Activated CD4-positive, alpha-beta T cell treated with anti-CD3 and anti-CD28 coated beads, Interleukin-2, amount 10 ng/mL, durations not matched to agents 24 days and 14 days (primary cell): ENCODE results near the gene RIPOR3. TPM values are rescaled to one million over a fixed set of nuclear protein-coding genes. Genes with fewer than 3 reads are reported as not detected.
"Not testable (repeated sequence)": the region's sequence is repeated elsewhere in the genome, so short reads cannot be mapped to it uniquely, and the experiment has no call there.

ENCODE experiments used
- DNase-seq: peaks from one replicate; pipeline ENCODE4 v3.0.0; 2022
- H3K27ac Mint-ChIP-seq: one replicate; pipeline ENCODE4 v1.8.0; 2022; ENCODE audit warnings: mild to moderate bottlenecking, mixed read lengths
- H3K27me3 Mint-ChIP-seq: one replicate; pipeline ENCODE4 v1.8.0; 2022; ENCODE audit warnings: mixed read lengths
- H3K36me3 Mint-ChIP-seq: one replicate; pipeline ENCODE4 v1.8.0; 2022; ENCODE audit warnings: low read depth, mild to moderate bottlenecking, mixed read lengths
- H3K4me1 Mint-ChIP-seq: one replicate; pipeline ENCODE4 v1.8.0; 2021; ENCODE audit warnings: mixed read lengths
- H3K4me3 Mint-ChIP-seq: one replicate; pipeline ENCODE4 v1.8.0; 2022; ENCODE audit warnings: mild to moderate bottlenecking, moderate library complexity, mixed read lengths
- H3K9me3 Mint-ChIP-seq: one replicate; pipeline ENCODE4 v1.8.0; 2021; ENCODE audit warnings: mixed read lengths
- intact Hi-C: fragments of 100-400 bp; cut with micrococcal nuclease; formaldehyde crosslinking; loops from one replicate; pipeline ENCODE4 v1.15.1; 2023
- total RNA-seq: library from RNA; stranded (reverse); gene quantifications from 2 replicates; pipeline ENCODE4 v1.2.3, GENCODE V29; 2022

Gene RIPOR3
- total RNA-seq, 1 donor from 2014 or later = not detected

- Mint-ChIP-seq H3K4me3 (no peak overlapping the region), H3K9me3 (no peaks in the 10 kb centered on the region), H3K4me1 (peaks cover 1% of the 10 kb centered on the region), H3K27ac (no peak overlapping the region), H3K36me3 (no peaks in the 10 kb centered on the region), H3K27me3 (peaks cover 13% of the 10 kb centered on the region)
- intact Hi-C loops = no loop called here
- no peak for DNase-seq
These were observed 28.0 kb upstream of the RIPOR3 start for GRCh38 chr20:50719328-50719727.

GRCh38 chr20:50717974-50718761, 26.8 kb upstream of the RIPOR3 start:
- Mint-ChIP-seq H3K4me1 (peaks cover 1% of the 10 kb centered on the region), H3K36me3 (no peaks in the 10 kb centered on the region), H3K27ac (no peak overlapping the region), H3K27me3 (peaks cover 20% of the 10 kb centered on the region), H3K9me3 (no peaks in the 10 kb centered on the region), H3K4me3 (no peak overlapping the region)
- DNase-seq = no peak
- intact Hi-C loops = no loop called here

GRCh38 chr20:50717312-50717711, 26.0 kb upstream of the RIPOR3 start:
- H3K36me3 Mint-ChIP-seq = no peaks in the 10 kb centered on the region
- H3K27me3 Mint-ChIP-seq = peaks cover 27% of the 10 kb centered on the region
- H3K9me3 Mint-ChIP-seq = no peaks in the 10 kb centered on the region
- H3K4me3 Mint-ChIP-seq = no peak overlapping the region
- H3K4me1 Mint-ChIP-seq = no peaks in the 10 kb centered on the region
- no peak overlapping the region for H3K27ac Mint-ChIP-seq
- no peak for DNase-seq
- intact Hi-C loops = no loop called here

GRCh38 chr20:50716518-50716917, 25.2 kb upstream of the RIPOR3 start:
- H3K9me3 Mint-ChIP-seq = no peaks in the 10 kb centered on the region

GRCh38 chr20:50715694-50716093, 24.4 kb upstream of the RIPOR3 start:
- H3K27me3 Mint-ChIP-seq = peaks cover 34% of the 10 kb centered on the region
- H3K4me1 Mint-ChIP-seq = no peaks in the 10 kb centered on the region
- no peak for DNase-seq
- no peaks in the 10 kb centered on the region for H3K9me3 Mint-ChIP-seq
- no peak overlapping the region for H3K4me3 Mint-ChIP-seq
- H3K36me3 Mint-ChIP-seq = no peaks in the 10 kb centered on the region
- no peak overlapping the region for H3K27ac Mint-ChIP-seq
- intact Hi-C loops = no loop called here

More at GRCh38 chr20:50716518-50716917, 25.2 kb upstream of the RIPOR3 start:
- H3K4me3 Mint-ChIP-seq = no peak overlapping the region
- intact Hi-C loops = no loop called here
- H3K4me1 Mint-ChIP-seq = no peaks in the 10 kb centered on the region
- no peaks in the 10 kb centered on the region for H3K36me3 Mint-ChIP-seq
- no peak for DNase-seq
- H3K27me3 Mint-ChIP-seq = peaks cover 29% of the 10 kb centered on the region
- no peak overlapping the region for H3K27ac Mint-ChIP-seq

GRCh38 chr20:50714426-50714825, 23.1 kb upstream of the RIPOR3 start:
- H3K36me3 Mint-ChIP-seq, H3K27ac Mint-ChIP-seq, H3K4me1 Mint-ChIP-seq, intact Hi-C loops, H3K4me3 Mint-ChIP-seq, H3K9me3 Mint-ChIP-seq, DNase-seq: not testable (repeated sequence)
- peaks cover 36% of the 10 kb centered on the region for H3K27me3 Mint-ChIP-seq

- no peak for DNase-seq
- H3K27me3 Mint-ChIP-seq = peaks cover 38% of the 10 kb centered on the region
- intact Hi-C loops = no loop called here
- H3K27ac Mint-ChIP-seq = no peak overlapping the region
- no peak overlapping the region for H3K4me3 Mint-ChIP-seq
- no peaks in the 10 kb centered on the region for H3K4me1 Mint-ChIP-seq
- H3K9me3 Mint-ChIP-seq = no peaks in the 10 kb centered on the region
- no peaks in the 10 kb centered on the region for H3K36me3 Mint-ChIP-seq
These were observed 22.3 kb upstream of the RIPOR3 start for GRCh38 chr20:50713657-50714101.

GRCh38 chr20:50712771-50713656, 21.7 kb upstream of the RIPOR3 start:
- no peak for DNase-seq
- no peaks in the 10 kb centered on the region for H3K9me3 Mint-ChIP-seq
- no peak overlapping the region for H3K4me3 Mint-ChIP-seq
- intact Hi-C loops = no loop called here
- no peaks in the 10 kb centered on the region for H3K36me3 Mint-ChIP-seq
- peaks cover 33% of the 10 kb centered on the region for H3K27me3 Mint-ChIP-seq
- H3K27ac Mint-ChIP-seq = no peak overlapping the region
- no peaks in the 10 kb centered on the region for H3K4me1 Mint-ChIP-seq

- intact Hi-C loops = no loop called here
- no peaks in the 10 kb centered on the region for H3K36me3 Mint-ChIP-seq
- H3K4me1 Mint-ChIP-seq = no peaks in the 10 kb centered on the region
- no peak overlapping the region for H3K4me3 Mint-ChIP-seq
- H3K27me3 Mint-ChIP-seq = peaks cover 29% of the 10 kb centered on the region
- no peak overlapping the region for H3K27ac Mint-ChIP-seq
- no peak for DNase-seq
- H3K9me3 Mint-ChIP-seq = no peaks in the 10 kb centered on the region
These were observed 19.9 kb upstream of the RIPOR3 start for GRCh38 chr20:50711113-50711825.

GRCh38 chr20:50710492-50711063, 19.2 kb upstream of the RIPOR3 start:
- intact Hi-C loops = no loop called here
- Mint-ChIP-seq H3K4me1 (no peaks in the 10 kb centered on the region), H3K9me3 (no peaks in the 10 kb centered on the region), H3K4me3 (no peak overlapping the region), H3K36me3 (no peaks in the 10 kb centered on the region), H3K27ac (no peak overlapping the region), H3K27me3 (peaks cover 29% of the 10 kb centered on the region)
- no peak for DNase-seq

GRCh38 chr20:50709636-50709973, 18.3 kb upstream of the RIPOR3 start:
- H3K4me3 Mint-ChIP-seq = no peak overlapping the region
- no peaks in the 10 kb centered on the region for H3K36me3 Mint-ChIP-seq
- H3K27ac Mint-ChIP-seq = no peak overlapping the region
- no peaks in the 10 kb centered on the region for H3K4me1 Mint-ChIP-seq
- H3K9me3 Mint-ChIP-seq = no peaks in the 10 kb centered on the region
- intact Hi-C loops = no loop called here
- peaks cover 25% of the 10 kb centered on the region for H3K27me3 Mint-ChIP-seq
- DNase-seq = no peak

GRCh38 chr20:50708845-50709635, 17.7 kb upstream of the RIPOR3 start:
- H3K4me1 Mint-ChIP-seq = no peaks in the 10 kb centered on the region
- no peak for DNase-seq
- intact Hi-C loops = no loop called here
- no peak overlapping the region for H3K4me3 Mint-ChIP-seq
- H3K9me3 Mint-ChIP-seq = no peaks in the 10 kb centered on the region
- H3K27ac Mint-ChIP-seq = no peak overlapping the region
- no peaks in the 10 kb centered on the region for H3K36me3 Mint-ChIP-seq
- H3K27me3 Mint-ChIP-seq = peaks cover 25% of the 10 kb centered on the region

- H3K27ac Mint-ChIP-seq = no peak overlapping the region
- intact Hi-C loops = no loop called here
- H3K9me3 Mint-ChIP-seq = no peaks in the 10 kb centered on the region
- H3K4me3 Mint-ChIP-seq = no peak overlapping the region
- no peaks in the 10 kb centered on the region for H3K36me3 Mint-ChIP-seq
- no peak for DNase-seq
- peaks cover 4% of the 10 kb centered on the region for H3K27me3 Mint-ChIP-seq
- H3K4me1 Mint-ChIP-seq = no peaks in the 10 kb centered on the region
These were observed 13.6 kb upstream of the RIPOR3 start for GRCh38 chr20:50704971-50705370.
